Activated T-helper 9 cell treated with anti-CD3 and anti-CD28 coated beads, Interleukin-2, amount 50 U/mL, for 16 hours (primary cell): ENCODE data around the gene GTPBP8.
"Not testable (repeated sequence)": the region's sequence is repeated elsewhere in the genome, so short reads cannot be mapped to it uniquely, and the experiment has no call there.

Experiments
- DNase-seq: peaks from one replicate; pipeline ENCODE4 v3.0.0-alpha.2; 2020; ENCODE audit warnings: low read depth

The GTPBP8 gene

GRCh38 chr3:113000691-113001090 lies 9.9 kb downstream of the GTPBP8 start:
- no peak for DNase-seq

DNA sequence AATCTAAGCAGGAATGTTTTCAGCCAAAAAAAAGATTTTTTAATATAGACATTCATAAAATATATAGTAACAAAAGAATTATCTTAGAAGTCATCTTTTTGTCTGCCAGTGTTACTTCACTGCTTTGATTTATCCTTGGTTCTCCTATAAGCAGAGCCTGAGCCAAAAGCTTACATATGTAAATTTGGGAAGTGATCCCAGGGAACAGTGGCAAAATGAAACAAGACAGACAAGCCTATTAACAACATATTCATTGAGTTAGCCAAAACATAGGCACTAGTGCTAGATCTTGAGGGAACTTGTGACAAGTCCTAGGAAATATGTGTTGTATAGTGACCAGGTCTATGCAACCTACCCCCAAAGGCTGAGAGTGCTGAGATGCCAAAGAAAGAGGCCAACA lies 11.3 kb downstream of the GTPBP8 start:
- DNase-seq = no peak

DNA sequence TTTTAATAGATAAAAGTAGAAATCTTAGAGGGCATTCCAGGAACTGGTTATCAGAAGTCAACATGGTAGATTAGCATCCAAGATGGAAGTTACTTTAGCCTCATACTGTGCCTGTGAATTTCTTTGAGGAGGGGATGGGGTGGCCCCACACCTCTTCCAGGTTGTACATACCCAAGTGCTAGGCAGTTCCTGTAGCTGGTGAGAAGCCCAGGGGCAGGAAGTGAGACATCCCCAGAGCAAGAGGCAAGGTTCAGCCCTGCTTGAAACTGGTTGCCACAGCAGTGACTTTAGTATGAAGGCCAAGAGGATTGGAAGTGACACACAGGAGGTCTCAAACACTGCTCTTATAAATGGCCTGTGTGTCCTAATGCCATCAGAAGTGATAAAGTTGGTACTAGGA lies 11.9 kb downstream of the GTPBP8 start:
- DNase-seq = no peak

- DNase-seq = no peak
Measured at GRCh38 chr3:113005611-113006010, 14.8 kb downstream of the GTPBP8 start.

GRCh38 chr3:113006359-113007056 lies 15.7 kb downstream of the GTPBP8 start:
- DNase-seq = no peak

DNA sequence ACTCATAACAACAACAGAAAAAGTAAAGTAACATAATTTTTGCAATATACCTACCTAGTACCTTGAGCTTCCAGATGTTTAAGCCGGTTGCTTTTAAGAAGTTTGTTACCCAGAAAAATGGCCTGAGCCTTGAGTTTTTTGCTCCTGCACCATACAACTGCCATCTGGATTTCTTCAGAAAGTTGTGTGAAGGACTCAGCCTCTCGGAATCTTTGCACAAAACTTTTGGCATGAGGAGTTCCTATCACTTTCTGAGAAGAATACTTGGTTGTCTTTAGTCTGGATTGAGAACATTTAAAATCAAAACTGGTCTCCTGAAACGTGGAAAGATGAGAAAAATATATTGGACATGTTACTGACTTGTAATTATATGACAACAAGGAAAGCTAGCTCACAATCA lies 17.3 kb downstream of the GTPBP8 start:
- no peak for DNase-seq

- no peak for DNase-seq
Measured at GRCh38 chr3:113013593-113013992, 22.8 kb downstream of the GTPBP8 start.

DNA sequence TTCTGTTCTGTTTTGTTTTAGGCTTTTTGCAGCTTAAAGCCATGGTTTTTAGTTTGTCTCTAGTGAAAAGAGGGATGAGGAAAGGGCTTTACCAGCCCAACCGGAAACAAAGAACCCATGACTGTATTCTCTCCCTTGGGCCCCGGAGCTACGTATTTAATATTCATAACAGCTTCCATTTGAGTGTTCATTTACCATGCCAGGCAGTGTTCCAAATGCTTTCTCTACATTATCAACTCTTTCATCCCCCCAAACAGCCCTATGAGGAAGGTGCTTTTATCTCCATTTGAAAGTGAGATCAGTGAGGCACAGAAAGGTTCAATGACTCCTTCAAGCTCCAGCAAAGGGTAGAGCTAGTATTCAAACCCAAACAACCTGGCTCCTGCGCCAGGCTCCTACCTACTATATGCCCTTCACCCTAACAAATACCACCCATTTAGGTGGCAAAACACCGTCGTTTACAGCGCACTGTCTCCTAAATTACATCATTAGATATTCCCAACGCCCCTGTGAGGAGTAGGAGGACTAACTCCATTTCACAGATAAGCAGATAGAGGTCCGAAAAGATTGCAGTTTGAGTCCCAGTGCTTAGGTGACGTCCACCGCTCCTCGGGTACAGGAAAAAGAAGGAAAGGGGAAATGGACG lies 27.9 kb downstream of the GTPBP8 start:
- DNase-seq = no peak

DNA sequence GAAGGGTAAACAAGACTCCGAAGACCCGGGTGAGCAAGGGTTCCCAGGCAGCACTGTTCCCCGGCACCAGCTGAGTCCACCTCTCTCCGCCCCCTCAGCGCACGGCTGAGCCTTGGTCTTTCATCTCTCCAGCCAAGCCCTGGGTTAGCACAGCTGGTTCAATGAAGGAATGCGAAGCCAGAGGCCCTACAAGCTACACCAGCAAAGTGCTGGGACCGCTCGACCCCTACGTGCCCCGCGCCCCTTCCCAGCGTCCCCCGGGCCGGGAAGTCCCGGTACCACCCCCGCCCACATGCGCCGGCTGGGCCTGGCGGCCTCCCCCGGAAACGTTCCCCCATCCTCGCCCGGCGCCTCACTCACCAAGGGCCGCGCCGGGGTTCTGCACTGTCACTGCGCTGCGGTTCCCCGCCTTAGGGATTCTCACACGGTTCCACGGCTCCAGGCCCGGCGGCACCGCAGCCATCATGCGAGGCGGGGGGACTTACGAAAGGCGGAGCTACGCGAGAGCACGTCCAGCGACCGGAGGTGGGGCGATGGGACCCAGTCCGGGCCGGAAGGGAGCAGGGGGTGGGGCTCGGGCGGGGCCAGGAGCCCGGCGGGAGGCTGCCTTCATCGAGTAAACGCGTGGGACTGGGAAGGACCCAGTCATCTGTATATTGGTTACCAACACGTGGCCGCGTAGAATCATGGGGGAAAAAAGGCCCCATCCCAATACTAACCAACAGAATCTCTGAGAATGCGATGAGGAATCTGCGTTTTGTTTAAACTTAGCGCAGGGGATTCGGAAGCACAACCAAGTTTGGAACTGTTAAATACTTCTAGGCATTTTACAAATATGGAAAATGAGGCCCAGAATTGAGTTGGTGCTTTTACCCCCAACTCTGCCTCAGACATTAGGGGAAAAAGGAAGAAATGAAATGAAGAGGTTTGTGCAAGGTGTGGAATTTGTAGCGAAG lies 28.7 kb downstream of the GTPBP8 start:
- peak; percentile 82 for DNase-seq

DNA sequence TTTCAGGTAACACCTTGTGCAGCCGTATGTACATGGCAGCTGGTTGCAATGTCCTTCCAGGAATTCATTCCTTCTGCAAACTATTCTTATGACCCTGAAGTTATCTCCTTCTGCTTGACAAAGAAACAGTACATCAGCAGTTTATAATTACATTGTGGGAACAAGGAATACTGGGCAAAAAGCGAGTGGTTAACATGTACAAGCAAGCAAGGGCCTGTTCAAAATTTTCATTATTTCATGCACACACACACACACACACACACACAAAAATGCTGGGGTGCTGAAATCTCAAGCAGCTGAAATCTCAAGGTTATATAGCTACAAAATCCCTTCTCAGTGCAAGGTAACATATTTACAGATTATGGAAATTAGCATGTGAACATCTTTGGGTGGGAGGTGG lies 30.7 kb downstream of the GTPBP8 start:
- no peak for DNase-seq

DNA sequence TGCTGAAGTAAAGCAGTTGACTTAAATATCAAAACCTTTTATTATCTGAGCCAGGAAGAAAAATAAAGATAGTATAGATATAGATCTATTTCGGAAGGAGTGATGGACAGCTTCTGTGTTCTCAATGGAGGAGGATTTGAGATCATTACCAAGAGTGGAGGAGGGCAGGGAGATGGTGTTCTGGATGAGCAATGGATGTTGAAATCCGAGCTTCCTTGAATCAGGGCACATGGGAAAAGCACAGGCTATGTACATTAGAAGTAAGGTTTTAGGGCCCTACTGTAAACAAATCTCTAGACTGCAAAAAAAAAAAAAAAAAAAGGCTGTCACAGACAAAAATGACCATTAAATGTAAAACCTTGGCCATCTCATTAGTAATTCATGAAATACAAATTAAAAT lies 43.2 kb downstream of the GTPBP8 start:
- DNase-seq = no peak

GRCh38 chr3:113035387-113035982 lies 44.7 kb downstream of the GTPBP8 start:
- no peak for DNase-seq

GRCh38 chr3:113038328-113038727 lies 47.5 kb downstream of the GTPBP8 start:
- DNase-seq = no peak

GRCh38 chr3:113039546-113039945 lies 48.8 kb downstream of the GTPBP8 start:
- DNase-seq = no peak

DNA sequence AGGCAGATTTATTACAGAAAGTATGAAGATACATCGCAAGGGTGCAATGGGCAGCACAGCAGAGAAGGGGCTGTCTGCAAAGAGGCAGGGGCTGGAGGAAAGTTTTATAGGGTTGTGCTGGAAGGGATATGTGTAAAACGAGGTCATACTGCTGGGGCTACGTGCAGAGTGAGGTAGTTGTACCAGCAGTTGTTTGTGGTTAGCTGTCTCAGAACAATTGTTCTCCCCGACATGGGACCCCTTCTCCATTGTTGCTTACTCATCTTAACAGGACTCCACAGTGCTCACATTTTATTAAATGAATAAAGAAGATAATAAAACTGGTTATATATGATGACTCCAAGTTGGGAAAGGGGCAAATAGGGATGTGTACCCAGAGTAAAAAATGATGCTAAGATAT lies 49.4 kb downstream of the GTPBP8 start:
- no peak for DNase-seq

DNA sequence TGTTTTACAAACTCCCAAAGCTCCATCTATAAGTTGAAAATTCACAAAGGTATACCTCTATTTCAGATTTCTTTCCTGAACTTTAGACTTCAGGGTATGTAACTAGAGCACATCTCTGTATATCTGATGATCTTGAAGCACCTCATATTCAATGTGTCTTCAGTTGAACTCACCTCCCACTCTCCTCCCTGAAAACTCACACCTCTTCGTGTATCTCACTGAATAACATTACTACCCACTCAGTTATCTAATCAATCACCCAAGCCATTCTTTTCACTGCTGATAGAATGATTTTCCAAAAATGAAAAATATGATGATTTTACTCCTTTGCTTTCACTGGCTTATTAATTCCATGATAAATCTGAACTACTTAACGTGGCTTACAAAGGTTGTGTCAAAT lies 52.9 kb downstream of the GTPBP8 start:
- DNase-seq = no peak

DNA sequence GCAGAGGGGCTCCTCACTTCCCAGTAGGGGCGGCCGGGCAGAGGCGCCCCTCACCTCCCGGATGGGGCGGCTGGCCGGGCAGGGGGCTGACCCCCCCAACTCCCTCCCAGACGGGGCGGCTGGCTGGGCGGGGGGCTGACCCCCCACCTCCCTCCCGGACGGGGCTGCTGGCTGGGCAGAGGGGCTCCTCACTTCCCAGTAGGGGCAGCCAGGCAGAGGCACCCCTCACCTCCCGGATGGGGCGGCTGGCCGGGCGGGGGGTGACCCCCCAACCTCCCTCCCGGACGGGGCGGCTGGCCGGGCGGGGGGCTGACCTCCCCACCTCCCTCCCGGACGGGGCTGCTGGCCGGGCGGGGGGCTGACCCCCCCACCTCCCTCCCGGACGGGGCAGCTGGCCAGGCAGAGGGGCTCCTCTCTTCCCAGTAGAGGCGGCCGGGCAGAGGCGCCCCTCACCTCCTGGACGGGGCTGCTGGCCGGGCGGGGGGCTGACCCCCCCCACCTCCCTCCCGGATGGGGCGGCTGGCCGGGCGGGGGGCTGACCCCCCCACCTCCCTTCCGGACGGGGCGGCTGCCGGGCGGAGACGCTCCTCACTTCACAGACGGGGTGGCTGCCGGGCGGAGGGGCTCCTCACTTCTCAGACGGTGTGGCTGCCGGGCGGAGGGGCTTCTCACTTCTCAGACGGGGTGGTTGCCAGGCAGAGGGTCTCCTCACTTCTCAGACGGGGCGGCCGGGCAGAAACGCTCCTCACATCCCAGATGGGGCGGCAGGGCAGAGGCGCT lies 55.6 kb downstream of the GTPBP8 start:
- not testable (repeated sequence) for DNase-seq

- peak; percentile 74 for DNase-seq
Measured at GRCh38 chr3:113051302-113051711, 60.5 kb downstream of the GTPBP8 start.
